Stimulated activated CD8-positive, alpha-beta memory T cell treated with anti-CD3 and anti-CD28 coated beads, Interleukin-15, amount 100 ng/mL, for 4 hours (primary cell): ENCODE data around the gene SNAI3.
A peak's percentile ranks its signal among the peaks of the same experiment; 100 is the strongest.
"Not testable (repeated sequence)": the region's sequence is repeated elsewhere in the genome, so short reads cannot be mapped to it uniquely, and the experiment has no call there.

Experiments used
- DNase-seq, 2 donors: peaks; one replicate each; pipeline ENCODE4 v3.0.0-alpha.2; 2020; ENCODE audit warnings: low read depth in 2 of 2

The SNAI3 gene

DNA sequence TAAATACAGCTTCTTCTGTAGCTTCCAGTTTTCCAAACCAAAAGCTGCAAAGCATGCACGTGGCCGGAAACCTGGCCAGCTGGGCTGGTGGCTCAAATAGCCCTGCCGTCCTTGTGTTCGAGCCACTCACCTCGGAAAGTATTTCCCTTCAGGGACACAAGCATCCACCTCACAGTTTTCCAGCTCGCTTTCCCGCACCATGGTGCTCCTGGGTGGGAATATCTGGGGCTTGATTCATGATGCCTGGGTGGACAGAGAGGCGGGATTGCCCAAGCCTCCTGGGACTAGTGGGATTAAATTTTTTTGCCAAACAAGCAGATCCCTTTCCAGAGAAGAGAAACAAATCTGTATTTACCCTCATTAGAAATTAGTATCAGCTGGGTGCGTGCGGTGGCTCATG lies 16.3 kb downstream of the SNAI3 start:
- DNase-seq: no peak

- DNase-seq: not testable (repeated sequence)
These were observed 16.8 kb downstream of the SNAI3 start for GRCh38 chr16:88669493-88669892.

DNA sequence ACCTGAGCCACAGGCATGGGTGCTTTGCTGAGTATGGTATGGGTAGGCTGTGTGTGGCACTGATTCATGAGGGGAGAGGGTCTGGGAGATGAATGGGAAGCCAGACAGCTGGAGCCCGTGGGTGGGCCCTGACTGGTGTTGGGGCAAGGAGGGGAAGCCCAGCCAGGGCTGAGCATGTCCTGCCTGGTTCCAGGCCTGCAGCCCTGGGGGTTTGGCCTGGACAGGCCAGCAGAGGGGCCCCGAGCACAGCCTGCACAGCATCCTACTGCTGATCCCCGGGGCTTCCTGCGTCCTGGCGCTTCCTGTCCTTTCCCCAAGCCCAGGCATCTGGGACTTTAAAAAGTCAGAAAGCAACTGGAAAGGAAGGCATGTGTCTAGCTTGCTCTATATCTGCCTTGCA lies 18.8 kb downstream of the SNAI3 start:
- no peak for DNase-seq

DNA sequence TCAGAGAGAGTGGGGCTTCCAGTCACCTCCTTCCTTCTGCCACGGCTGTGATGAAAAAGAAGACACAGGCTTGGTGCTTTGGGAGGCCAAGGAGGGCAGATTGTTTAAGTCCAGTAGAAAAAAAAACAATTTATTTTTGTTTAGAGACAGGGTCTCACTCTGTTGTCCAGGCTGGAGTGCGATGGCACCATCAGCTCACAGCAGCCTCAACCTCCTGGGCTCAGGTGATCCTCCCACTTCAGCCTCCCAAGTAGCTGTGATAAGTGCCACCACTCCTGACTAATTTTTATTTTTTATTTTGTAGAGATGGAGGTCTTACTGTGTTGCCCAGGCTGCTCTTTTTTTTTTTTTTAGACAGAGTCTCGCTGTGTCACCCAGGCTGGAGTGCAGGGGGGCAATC lies 20.7 kb downstream of the SNAI3 start:
- DNase-seq: no peak

GRCh38 chr16:88665148-88665547 lies 21.2 kb downstream of the SNAI3 start:
- no peak for DNase-seq

- peak; percentile 90 to 92 for DNase-seq
These were observed 23.3 kb downstream of the SNAI3 start, which contains the start of gene MVD for GRCh38 chr16:88662843-88663606. TSS of gene MVD (minus strand) at chr16:88663091. CDS start at chr16:88663080, 11 bp downstream.

DNA sequence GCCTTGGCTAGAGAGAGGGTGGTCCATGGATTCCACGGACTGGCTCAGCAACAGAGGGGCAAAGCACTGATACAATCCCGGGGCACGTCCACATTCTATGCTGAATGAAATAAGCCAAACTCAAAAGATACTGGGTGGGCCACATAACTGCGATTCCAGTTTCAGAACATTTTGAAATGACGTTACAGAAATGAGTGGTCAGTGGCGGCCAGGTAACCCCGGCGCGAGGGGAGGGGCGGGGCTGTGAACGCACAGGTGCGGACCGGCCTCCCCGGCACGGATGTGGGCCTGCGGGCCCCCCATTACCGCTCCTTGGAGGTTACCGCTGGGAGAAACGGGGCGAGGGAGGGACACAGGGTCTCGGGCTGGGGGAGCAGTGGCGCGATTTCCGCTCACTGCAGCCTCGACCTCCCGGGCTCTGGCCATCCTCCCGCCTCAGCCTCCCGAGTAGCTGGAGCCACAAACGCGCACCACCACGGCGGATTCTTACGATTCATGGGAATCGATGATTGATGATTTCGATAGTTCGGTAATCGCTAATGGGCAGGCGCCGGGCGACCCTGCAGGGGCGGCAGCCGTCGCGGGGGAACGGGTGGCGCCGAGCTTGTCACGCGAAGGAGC lies 24.0 kb downstream of the SNAI3 start:
- no peak for DNase-seq

DNA sequence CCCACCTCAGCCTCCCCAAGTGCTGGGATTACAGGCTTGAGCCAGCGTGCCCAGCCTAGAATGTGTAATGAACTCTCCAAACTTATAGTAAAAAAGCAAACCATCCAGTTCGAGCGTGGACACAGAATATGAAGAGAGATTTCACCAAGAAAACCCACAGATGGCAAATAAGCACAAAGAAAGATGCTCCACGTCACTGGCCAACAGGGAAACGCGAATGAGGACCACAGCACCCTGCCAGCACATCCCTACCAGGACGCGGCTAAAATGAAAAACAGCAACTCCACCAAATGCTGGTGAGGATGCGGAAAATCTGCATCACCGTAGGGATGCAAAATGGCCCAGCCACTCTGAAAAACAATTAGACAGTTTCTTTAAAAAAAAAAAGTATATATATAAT lies 24.8 kb downstream of the SNAI3 start:
- no peak for DNase-seq

GRCh38 chr16:88659160-88659559 lies 27.1 kb downstream of the SNAI3 start:
- DNase-seq: no peak

GRCh38 chr16:88658714-88659113 lies 27.6 kb downstream of the SNAI3 start:
- no peak for DNase-seq

- DNase-seq: no peak
These were observed 28.9 kb downstream of the SNAI3 start for GRCh38 chr16:88657371-88657770.

- no peak for DNase-seq
These were observed 29.9 kb downstream of the SNAI3 start for GRCh38 chr16:88656291-88656980.

DNA sequence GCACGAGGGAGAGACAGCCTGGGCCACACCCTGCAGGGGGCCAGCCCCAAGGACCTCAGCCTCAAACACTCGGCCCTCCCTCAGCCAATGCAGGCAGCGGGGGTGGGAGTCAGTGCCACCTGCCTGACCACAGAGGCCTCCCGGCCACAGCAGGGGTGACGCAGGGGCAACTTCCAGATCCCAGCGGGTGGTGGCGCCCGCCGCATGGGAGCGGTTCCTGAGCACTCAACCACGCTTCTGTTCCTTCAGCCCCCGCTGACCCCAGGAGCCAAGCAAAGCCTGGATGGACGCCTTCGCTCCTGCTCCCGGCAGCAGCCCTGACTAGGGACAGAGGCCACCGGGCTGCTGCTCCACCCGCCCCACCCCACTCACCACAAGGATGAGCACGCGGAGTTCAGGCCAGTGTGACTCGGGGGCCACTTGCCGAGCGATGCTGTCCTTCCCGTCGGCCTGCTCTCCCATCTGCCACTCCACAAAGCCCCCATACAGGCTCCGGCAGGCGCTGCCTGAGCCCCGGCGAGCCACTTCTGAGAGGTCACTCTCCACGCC lies 30.5 kb downstream of the SNAI3 start:
- no peak for DNase-seq

DNA sequence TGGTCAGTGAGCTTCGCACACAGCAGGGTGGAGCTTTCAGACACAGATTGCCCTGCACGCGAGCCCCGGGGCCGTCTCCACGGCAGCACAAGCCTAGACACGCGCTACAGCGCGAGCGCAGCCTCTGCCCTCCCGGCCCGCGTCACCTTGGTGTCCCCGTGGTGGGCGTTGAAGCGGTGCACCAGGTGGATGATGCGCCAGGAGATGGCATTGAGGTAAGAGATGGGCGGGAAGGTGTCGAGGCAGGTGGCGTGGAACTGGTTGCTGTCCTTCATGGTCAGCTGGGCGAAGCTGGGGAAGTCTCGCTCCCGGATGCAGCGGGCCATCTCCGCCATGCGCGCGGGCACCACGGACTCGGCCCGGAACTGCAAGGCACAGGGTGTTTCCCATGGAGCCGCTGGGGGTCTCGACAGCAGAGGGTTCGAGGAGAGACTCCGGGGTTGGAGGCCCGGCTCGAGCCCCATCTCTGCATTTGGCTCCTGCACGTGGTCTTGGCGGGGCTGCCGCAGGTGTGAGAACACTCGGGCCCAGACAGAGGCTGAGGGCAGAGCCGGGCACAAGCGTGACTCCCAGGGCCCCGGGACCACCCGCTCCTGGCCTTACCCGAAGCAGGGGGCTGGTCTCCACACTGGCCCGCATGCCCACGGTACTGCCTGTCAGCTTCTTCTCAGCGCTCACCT lies 31.1 kb downstream of the SNAI3 start:
- no peak for DNase-seq

- no peak for DNase-seq
These were observed 31.8 kb downstream of the SNAI3 start for GRCh38 chr16:88654363-88655052.

- no peak for DNase-seq
These were observed 32.5 kb downstream of the SNAI3 start for GRCh38 chr16:88653596-88654362.

DNA sequence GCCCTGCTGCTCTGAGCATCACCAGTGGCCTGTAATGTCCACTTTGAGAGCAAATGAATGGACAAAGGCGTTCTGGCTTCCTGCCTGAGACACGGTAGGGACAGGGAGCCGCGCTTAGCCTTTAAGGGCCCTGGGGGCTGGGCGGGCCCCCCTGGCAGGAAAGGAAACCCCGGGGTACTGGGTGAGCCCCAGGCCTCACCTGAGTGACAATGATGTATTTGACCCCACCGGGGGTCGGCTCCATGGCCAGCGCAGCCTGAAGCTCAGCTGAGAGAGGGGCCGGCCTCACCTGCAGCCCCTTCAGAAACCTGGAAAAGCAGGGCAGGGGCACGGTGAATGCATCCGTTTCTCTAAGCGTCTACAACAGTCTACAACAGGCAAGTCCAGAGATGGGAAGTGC lies 33.2 kb downstream of the SNAI3 start:
- DNase-seq: no peak

DNA sequence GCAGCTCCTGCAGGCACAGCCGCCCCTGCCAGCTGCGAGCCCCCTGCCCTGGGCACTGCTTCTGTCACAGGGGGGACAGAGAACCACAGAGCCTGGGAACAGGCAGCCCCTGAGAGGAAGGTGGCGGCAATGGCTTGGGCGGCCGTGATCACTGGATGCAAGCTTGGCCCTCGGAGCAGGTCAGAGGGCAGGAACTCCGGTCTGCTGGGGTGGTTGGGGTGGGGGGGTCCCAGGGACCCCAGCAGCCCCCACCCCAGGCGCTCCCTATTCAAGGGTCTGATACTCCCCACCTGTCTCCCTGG lies 33.6 kb downstream of the SNAI3 start:
- no peak for DNase-seq

- no peak for DNase-seq
These were observed 34.1 kb downstream of the SNAI3 start for GRCh38 chr16:88651989-88652761.
